Sigmoid colon (tissue), 7 donors: Measurements from ENCODE around the gene ABHD12B. TPM values are rescaled to one million over a fixed set of nuclear protein-coding genes. Genes with fewer than 3 reads are reported as not detected.
A peak's percentile ranks its signal among the peaks of the same experiment; 100 is the strongest.

Experiments used
- DNase-seq: peaks from one replicate; pipeline ENCODE4 v3.0.0-alpha.2; 2019
- H3K27ac ChIP-seq, 4 donors: fragments of 200-600 bp; sonication (generic); one replicate each; pipeline ENCODE4 v1.5.1; 2016 to 2019; ENCODE audit warnings: mild to moderate bottlenecking in 1 of 4
- H3K27me3 ChIP-seq, 3 donors: fragments of 200-600 bp; sonication (generic); one replicate each; pipeline ENCODE4 v1.5.1; 2019; ENCODE audit warnings: mild to moderate bottlenecking in 1 of 3
- H3K36me3 ChIP-seq, 4 donors: fragments of 200-600 bp; sonication (generic); one replicate each; pipeline ENCODE4 v1.5.1; 2016 to 2019
- H3K4me1 ChIP-seq, 4 donors: fragments of 200-600 bp; sonication (generic); one replicate each; pipeline ENCODE4 v1.5.1; 2017 to 2019
- H3K4me3 ChIP-seq, 4 donors: fragments of 200-600 bp; sonication (generic); one replicate each; pipeline ENCODE4 v1.5.1; 2017 to 2019; ENCODE audit warnings: mild to moderate bottlenecking in 2 of 4, moderate library complexity in 1 of 4
- H3K9me3 ChIP-seq, 4 donors: fragments of 200-600 bp in 3 of 4; sonication (generic) in 3 of 4; one replicate each; pipeline versions ENCODE4 v1.5.1 to v1.6.1; 2013 to 2019
- EP300 ChIP-seq, 4 donors: sonication (generic); formaldehyde crosslinking; IDR thresholded peaks; one replicate each; pipeline ENCODE4 v1.6.1; 2017; ENCODE audit warnings: antibody characterized with exemption in 4 of 4
- POLR2A ChIP-seq, 2 donors: fragments of 450-650 bp; IDR thresholded peaks; one replicate each; pipeline ENCODE4 v1.6.1; 2016; ENCODE audit warnings: antibody characterized with exemption in 2 of 2, mild to moderate bottlenecking in 2 of 2, moderate library complexity in 2 of 2
- POLR2AphosphoS5 ChIP-seq, 4 donors: sonication (generic); formaldehyde crosslinking; IDR thresholded peaks; one replicate each; pipeline ENCODE4 v1.6.1; 2017; ENCODE audit warnings: antibody characterized with exemption in 4 of 4
- WGBS, 2 donors: extraction: QIAGEN DNeasy Blood & Tissue Kit; methylation state at CpG; one replicate each; pipeline ENCODE4 v1.1.7; 2013; 5-methylcytosine and 5-hydroxymethylcytosine counted together
- intact Hi-C: fragments of 100-400 bp; cut with DNase I; formaldehyde crosslinking; loops from one replicate; pipeline ENCODE4 v1.15.1; 2023
- polyA plus RNA-seq, 3 donors: library from polyadenylated mRNA; stranded (reverse); fragments of 200-250 nt; gene quantifications; one replicate each; pipeline ENCODE4 v1.2.3, GENCODE V29; 2013
- total RNA-seq, 4 donors: library from RNA; depleted of rRNA; stranded (reverse); fragments of >200 nt; gene quantifications; one replicate each; pipeline ENCODE4 v1.1.0, GENCODE V29; 2016
- TF ChIP-seq, protein P1 (sequence below), 4 experiments: fragments of 450-650 bp in 3 of 4; fragments of 200-600 bp in 1 of 4; IDR thresholded peaks; one replicate each; pipeline ENCODE4 v1.5.1; 2016 to 2019; ENCODE audit warnings: antibody characterized with exemption in 4 of 4, mild to moderate bottlenecking in 3 of 4, moderate library complexity in 2 of 4
- donor health status: healthy with polysubstance abuse.
- donor health status: Bipolar disorder and iron deficiency.
- donor health status: healthy.

The ABHD12B gene
- not detected for total RNA-seq
- 1 to 10 TPM; 5.3 to 9.3 (median 6.0) TPM for polyA plus RNA-seq

DNA sequence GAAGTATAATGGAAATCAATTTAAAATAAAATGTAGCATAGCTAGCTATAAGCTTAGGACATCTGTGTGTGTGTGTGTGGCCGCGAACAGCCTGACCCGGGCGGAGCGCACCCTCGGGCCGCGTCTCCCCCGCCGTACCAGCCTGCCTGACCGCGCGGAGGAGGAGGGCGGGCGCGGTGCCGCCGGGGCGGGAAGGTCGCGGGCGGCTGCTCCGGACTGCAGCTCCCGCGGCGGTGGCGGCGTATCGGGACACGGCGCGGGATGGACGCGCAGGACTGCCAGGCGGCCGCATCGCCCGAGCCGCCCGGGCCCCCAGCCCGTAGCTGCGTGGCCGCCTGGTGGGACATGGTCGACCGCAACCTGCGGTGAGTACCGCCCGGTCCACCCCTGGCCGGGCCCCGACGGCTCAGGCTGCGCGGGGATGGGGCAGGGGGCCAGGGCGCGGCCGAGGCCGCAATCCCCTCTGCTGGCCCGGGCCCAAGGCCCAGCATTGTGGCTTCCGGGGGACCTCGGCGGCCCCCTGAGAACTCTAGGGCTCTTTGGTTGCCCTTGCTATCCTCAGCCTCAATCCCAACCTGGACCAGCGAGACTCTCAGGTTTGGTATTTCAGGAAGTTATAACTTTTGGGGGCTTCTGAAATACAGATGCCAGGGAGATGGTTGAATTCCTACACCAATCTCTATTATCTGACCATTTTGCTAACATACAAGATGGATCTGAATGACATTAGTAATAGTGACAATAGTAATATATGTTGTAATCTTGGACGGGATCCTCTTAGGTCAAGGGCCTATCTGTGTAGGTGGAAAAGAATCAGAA lies at the start of gene ABHD12B:
ABHD12B (plus strand) TSS at position 140 of the 819 bp plus-strand sequence; CDS start at position 262, 122 bp downstream.
- TF ChIP-seq, protein P1, sequence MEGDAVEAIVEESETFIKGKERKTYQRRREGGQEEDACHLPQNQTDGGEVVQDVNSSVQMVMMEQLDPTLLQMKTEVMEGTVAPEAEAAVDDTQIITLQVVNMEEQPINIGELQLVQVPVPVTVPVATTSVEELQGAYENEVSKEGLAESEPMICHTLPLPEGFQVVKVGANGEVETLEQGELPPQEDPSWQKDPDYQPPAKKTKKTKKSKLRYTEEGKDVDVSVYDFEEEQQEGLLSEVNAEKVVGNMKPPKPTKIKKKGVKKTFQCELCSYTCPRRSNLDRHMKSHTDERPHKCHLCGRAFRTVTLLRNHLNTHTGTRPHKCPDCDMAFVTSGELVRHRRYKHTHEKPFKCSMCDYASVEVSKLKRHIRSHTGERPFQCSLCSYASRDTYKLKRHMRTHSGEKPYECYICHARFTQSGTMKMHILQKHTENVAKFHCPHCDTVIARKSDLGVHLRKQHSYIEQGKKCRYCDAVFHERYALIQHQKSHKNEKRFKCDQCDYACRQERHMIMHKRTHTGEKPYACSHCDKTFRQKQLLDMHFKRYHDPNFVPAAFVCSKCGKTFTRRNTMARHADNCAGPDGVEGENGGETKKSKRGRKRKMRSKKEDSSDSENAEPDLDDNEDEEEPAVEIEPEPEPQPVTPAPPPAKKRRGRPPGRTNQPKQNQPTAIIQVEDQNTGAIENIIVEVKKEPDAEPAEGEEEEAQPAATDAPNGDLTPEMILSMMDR (IDR thresholded peaks at IDR 0.05): no peak
- TF ChIP-seq POLR2A (IDR thresholded peaks at IDR 0.05): no peak
- no peak for TF ChIP-seq POLR2AphosphoS5 (IDR thresholded peaks at IDR 0.05)
- no peak for TF ChIP-seq EP300 (IDR thresholded peaks at IDR 0.05)
- H3K9me3 ChIP-seq: no peaks in the 10 kb centered on the region
- peaks cover 0 to 9% (median 6%) of the 10 kb centered on the region in 4 donors for H3K4me1 ChIP-seq
- no peak for DNase-seq
- peak within 1 kb of the TSS in 3 of 4 donors; percentile 23 to 39 (median 32) for H3K4me3 ChIP-seq
- H3K27ac ChIP-seq: no peak within 1 kb of the TSS
- WGBS, 2 donors: 19 to 40% methylated on average over 63 of the region's 63 CpGs
- H3K36me3 ChIP-seq: no peaks in the 10 kb centered on the region
- intact Hi-C loops: no loop called here
- peaks cover 7 to 42% (median 14%) of the 10 kb centered on the region in 3 donors for H3K27me3 ChIP-seq

DNA sequence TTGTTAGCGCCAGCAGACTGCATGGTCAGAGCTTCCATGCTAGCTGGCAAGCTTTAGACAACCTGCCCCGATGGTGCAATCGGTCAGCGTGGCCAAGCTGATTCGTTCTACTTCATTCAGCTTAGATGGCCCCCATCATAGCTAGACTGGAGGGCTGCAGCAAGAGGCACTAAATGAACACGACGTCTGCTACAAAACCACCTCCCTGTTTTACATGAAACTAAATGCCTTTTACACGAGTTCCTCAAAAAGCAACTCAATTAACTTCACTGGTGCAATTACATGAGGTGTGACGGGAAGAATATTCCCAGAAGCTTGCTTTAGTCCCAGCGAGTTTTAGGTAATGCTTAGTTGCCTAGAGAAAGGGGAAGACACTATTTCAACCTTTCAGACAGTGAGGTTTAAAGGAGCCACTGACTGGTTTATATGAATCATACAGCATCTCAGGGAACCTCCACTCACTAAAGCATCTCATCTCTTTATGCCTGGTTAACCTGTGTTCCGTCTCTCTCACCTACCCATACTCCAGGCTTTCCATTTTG lies 49.3 kb upstream of the ABHD12B start:
- H3K4me1 ChIP-seq: peaks cover 0 to 20% (median 11%) of the 10 kb centered on the region in 4 donors
- H3K27ac ChIP-seq: no peak overlapping the region
- no peaks in the 10 kb centered on the region for H3K9me3 ChIP-seq
- 68 to 80% methylated on average over 11 of the region's 11 CpGs for WGBS, 2 donors
- DNase-seq: no peak
- H3K27me3 ChIP-seq: no peaks in the 10 kb centered on the region
- H3K36me3 ChIP-seq: no peaks in the 10 kb centered on the region
- TF ChIP-seq POLR2AphosphoS5 (IDR thresholded peaks at IDR 0.05): no peak
- TF ChIP-seq, protein P1 (IDR thresholded peaks at IDR 0.05): no peak
- no peak for TF ChIP-seq EP300 (IDR thresholded peaks at IDR 0.05)
- no peak for TF ChIP-seq POLR2A (IDR thresholded peaks at IDR 0.05)
- intact Hi-C loops: no loop called here
- no peak overlapping the region for H3K4me3 ChIP-seq

DNA sequence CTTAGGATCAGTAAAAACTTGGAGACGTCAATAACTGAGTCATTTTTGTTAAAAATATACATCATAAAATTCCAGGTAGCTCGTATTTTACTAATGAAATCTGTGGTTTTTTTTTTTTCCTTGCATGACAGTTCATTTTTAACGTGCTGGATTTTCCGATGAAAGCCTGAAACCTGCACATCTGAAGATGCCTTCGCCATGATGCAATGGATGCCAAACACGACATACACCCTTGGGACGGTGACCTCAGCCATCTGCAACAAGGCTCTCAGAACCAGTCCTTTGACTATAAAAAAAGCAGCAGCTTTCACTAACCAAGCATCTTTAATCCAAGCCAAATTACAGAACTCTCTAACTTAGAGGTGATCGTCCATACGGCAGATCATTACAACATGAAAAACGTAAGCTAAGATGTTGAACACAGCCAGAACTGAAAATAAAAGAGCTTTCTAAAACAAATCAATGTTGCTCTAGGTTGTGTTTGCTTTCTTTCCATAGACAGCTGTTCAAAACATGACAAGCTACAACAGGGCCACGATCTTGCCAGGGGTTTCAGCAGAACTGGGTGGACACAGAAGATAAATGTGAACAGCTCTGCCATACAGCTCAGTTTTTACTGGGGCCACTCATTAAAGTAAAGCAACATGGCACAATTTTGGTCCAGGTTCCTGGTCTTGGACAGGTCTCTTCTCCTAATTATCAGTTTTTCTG lies 48.6 kb upstream of the ABHD12B start:
- Histone ChIP-seq H3K9me3 (no peaks in the 10 kb centered on the region), H3K27me3 (no peaks in the 10 kb centered on the region), H3K36me3 (no peaks in the 10 kb centered on the region), H3K4me1 (peaks cover 0 to 20% (median 12%) of the 10 kb centered on the region in 4 donors), H3K4me3 (no peak overlapping the region), H3K27ac (peak overlapping the region in 3 of 4 donors; percentile 7 to 44 (median 35))
- intact Hi-C loops: no loop called here
- DNase-seq: no peak
- TF ChIP-seq, protein P1 (IDR thresholded peaks at IDR 0.05): no peak
- TF ChIP-seq POLR2A (IDR thresholded peaks at IDR 0.05): no peak
- no peak for TF ChIP-seq POLR2AphosphoS5 (IDR thresholded peaks at IDR 0.05)
- 64 to 81% methylated on average over 11 of the region's 11 CpGs for WGBS, 2 donors

- Histone ChIP-seq H3K4me1 (peaks cover 0 to 23% (median 16%) of the 10 kb centered on the region in 4 donors), H3K9me3 (no peaks in the 10 kb centered on the region), H3K27ac (peak overlapping the region in 3 of 4 donors; percentile 7 to 44 (median 35)), H3K4me3 (no peak overlapping the region), H3K36me3 (no peaks in the 10 kb centered on the region), H3K27me3 (no peaks in the 10 kb centered on the region)
- WGBS, 2 donors: 57 to 85% methylated on average over 10 of the region's 10 CpGs
- TF ChIP-seq POLR2AphosphoS5 (IDR thresholded peaks at IDR 0.05) (no peak), POLR2A (IDR thresholded peaks at IDR 0.05) (no peak), EP300 (IDR thresholded peaks at IDR 0.05) (no peak)
- TF ChIP-seq, protein P1 (IDR thresholded peaks at IDR 0.05): no peak
- no peak for DNase-seq
- intact Hi-C loops: no loop called here
Measured at GRCh38 chr14:50823762-50824636, 47.9 kb upstream of the ABHD12B start.
